K562 (cell line): ENCODE data around the gene CRABP1. TPM values are rescaled to one million over a fixed set of nuclear protein-coding genes. Genes with fewer than 3 reads are reported as not detected.
A peak's percentile ranks its signal among the peaks of the same experiment; 100 is the strongest.

Experiments
- ATAC-seq: fragments of 200-7000 bp; cut with Tn5 transposase; 3 replicates; pipeline ENCODE4 v1.9.1; 2020; ENCODE audit warnings: moderate library complexity
- BruUV-seq: library from RNA; stranded (reverse); fragments of 400-500 nt; replicated peaks from 2 replicates; lab custom pipeline; 2021; lab: Mats Ljungman, UMichigan
- CTCF ChIA-PET: fragments of 300-600 bp; formaldehyde crosslinking; extraction: SDS; loops from one replicate; lab custom pipeline; 2021; ENCODE audit warnings: low intra/inter-chr PET ratio; lab: Yijun Ruan, JAX
- POLR2A ChIA-PET: fragments of 300-600, 350-650 bp; sonication (Branson Sonifier 250); formaldehyde crosslinking; extraction: SDS; loops from one replicate; lab custom pipeline; 2021; ENCODE audit warnings: antibody characterized with exemption, inconsistent platforms; lab: Yijun Ruan, JAX
- DNase-seq, 4 experiments: peaks; one replicate each; pipeline versions ENCODE4 v3.0.0 to v3.0.0-alpha.2; 2011 to 2018; ENCODE audit warnings: low spot score in 3 of 4, mixed read lengths in 3 of 4; ENCODE audit errors: extremely low read depth in 1 of 4
- FAIRE-seq: peaks from 2 replicates; lab custom pipeline; 2011; peaks lifted over from hg19 to GRCh38; lab: Jason Lieb, UNC
- H2AFZ ChIP-seq: 2 replicates; pipeline ENCODE4 v1.6.0; 2011; ENCODE audit warnings: low read depth, low read length, control low read depth, inconsistent platforms
- H3K27ac ChIP-seq: fragments of 200-600 bp; 3 replicates; pipeline ENCODE4 v1.8.0; 2011; ENCODE audit warnings: low read depth, mild to moderate bottlenecking, control low read depth, inconsistent platforms, low read length, moderate library complexity, mixed read lengths; ENCODE audit errors: extremely low read depth
- H3K27me3 ChIP-seq, 2 experiments: fragments of 300-600 bp in 1 of 2; 2 replicates in 1 of 2; 3 replicates in 1 of 2; pipeline versions ENCODE4 v1.6.0 to v1.8.0; 2011; ENCODE audit warnings: inconsistent platforms in 2 of 2, low read length in 2 of 2, mild to moderate bottlenecking in 1 of 2, mixed read lengths in 1 of 2, moderate library complexity in 1 of 2; ENCODE audit not compliant: control insufficient read depth in 2 of 2, insufficient read depth in 2 of 2
- H3K36me3 ChIP-seq: fragments of 300-600 bp; 3 replicates; pipeline ENCODE4 v1.8.0; 2011; ENCODE audit warnings: mild to moderate bottlenecking, low read length, inconsistent platforms; ENCODE audit not compliant: control insufficient read depth, insufficient read depth
- H3K4me1 ChIP-seq, 2 experiments: fragments of 200-600 bp in 1 of 2; replicated peaks in 1 of 2; 2 replicates in 1 of 2; 3 replicates in 1 of 2; pipeline versions ENCODE4 v1.5.1 to v1.8.0; 2011; ENCODE audit warnings: inconsistent platforms in 2 of 2, low read length in 2 of 2, mild to moderate bottlenecking in 1 of 2, mixed read lengths in 1 of 2, moderate library complexity in 1 of 2; ENCODE audit not compliant: control insufficient read depth in 2 of 2, insufficient read depth in 2 of 2
- H3K4me2 ChIP-seq: 2 replicates; pipeline ENCODE4 v1.6.1; 2011; ENCODE audit warnings: low read length, control low read depth, inconsistent platforms, mixed read lengths; ENCODE audit not compliant: insufficient read depth
- H3K4me3 ChIP-seq: fragments of 200-600 bp; sonication (generic), shearing (Covaris generic); 2 replicates; pipeline ENCODE4 v1.5.1; 2016; ENCODE audit warnings: control low read depth, inconsistent platforms
- H3K79me2 ChIP-seq: fragments of 200-600 bp; 3 replicates; pipeline ENCODE4 v1.8.0; 2011; ENCODE audit warnings: low read length, inconsistent platforms; ENCODE audit not compliant: control insufficient read depth, insufficient read depth
- H3K9ac ChIP-seq, 2 experiments: 2 replicates each; pipeline versions ENCODE4 v1.6.0 to v1.6.1; 2011; ENCODE audit warnings: low read depth in 2 of 2, low read length in 2 of 2, control low read depth in 1 of 2, inconsistent platforms in 1 of 2, mild to moderate bottlenecking in 1 of 2, mixed read lengths in 1 of 2; ENCODE audit not compliant: insufficient read depth in 1 of 2
- H3K9me1 ChIP-seq: one replicate; pipeline ENCODE4 v1.6.0; 2011; ENCODE audit warnings: inconsistent platforms, mild to moderate bottlenecking, low read length, moderate library complexity; ENCODE audit not compliant: control insufficient read depth, insufficient read depth
- H3K9me3 ChIP-seq: replicated peaks from 2 replicates; pipeline ENCODE4 v1.5.1; 2011; ENCODE audit warnings: low read depth, low read length, inconsistent platforms; ENCODE audit not compliant: control insufficient read depth, insufficient read depth
- H4K20me1 ChIP-seq: replicated peaks from 2 replicates; pipeline ENCODE4 v1.6.1; 2011; ENCODE audit warnings: low read length, inconsistent platforms, mixed read lengths; ENCODE audit not compliant: control insufficient read depth, insufficient read depth
- AFF1 ChIP-seq, 2 experiments: fragments of 450-650 bp; IDR thresholded peaks; 2 replicates each; pipeline ENCODE4 v1.6.1; 2018; ENCODE audit warnings: mild to moderate bottlenecking in 2 of 2, low read depth in 1 of 2; ENCODE audit not compliant: partially characterized antibody in 2 of 2
- EZH2 ChIP-seq: IDR thresholded peaks from 2 replicates; pipeline ENCODE4 v1.6.1; 2012; ENCODE audit warnings: low read depth, mild to moderate bottlenecking, inconsistent platforms, low read length, borderline replicate concordance
- HIVEP1 ChIP-seq: fragments of 250-450 bp; sonication (Bioruptor Pico); IDR thresholded peaks from 2 replicates; pipeline ENCODE4 v1.4.0; 2020; ENCODE audit warnings: mild to moderate bottlenecking
- IRF2 ChIP-seq: sonication (generic); formaldehyde crosslinking; IDR thresholded peaks from 2 replicates; pipeline ENCODE4 v1.8.1; 2022; ENCODE audit warnings: mild to moderate bottlenecking, missing genetic modification reagents
- L3MBTL2 ChIP-seq: fragments of 450-650 bp; IDR thresholded peaks from 2 replicates; pipeline ENCODE4 v1.6.1; 2016; ENCODE audit warnings: mild to moderate bottlenecking, moderate library complexity
- MLLT1 ChIP-seq, 2 experiments: fragments of 450-650 bp; IDR thresholded peaks; 2 replicates each; pipeline ENCODE4 v1.6.1; 2016
- NKRF ChIP-seq: fragments of 450-650 bp; IDR thresholded peaks from 2 replicates; pipeline ENCODE4 v1.6.1; 2016; ENCODE audit warnings: borderline replicate concordance
- NRF1 ChIP-seq, 2 experiments: fragments of 450-650 bp; IDR thresholded peaks in 1 of 2; conservative IDR thresholded peaks in 1 of 2; 2 replicates each; pipeline ENCODE4 v1.6.1; 2014; ENCODE audit warnings: mild to moderate bottlenecking in 2 of 2
- PKNOX1 ChIP-seq: fragments of 450-650 bp; IDR thresholded peaks from 2 replicates; pipeline ENCODE4 v1.6.1; 2016
- ZNF124 ChIP-seq: sonication (generic); formaldehyde crosslinking; IDR thresholded peaks from 2 replicates; pipeline ENCODE4 v1.8.1; 2022; ENCODE audit warnings: missing genetic modification reagents
- ZNF274 ChIP-seq: IDR thresholded peaks from 2 replicates; pipeline ENCODE4 v1.6.1; 2011; ENCODE audit warnings: low read depth, mild to moderate bottlenecking, low read length, moderate library complexity, borderline replicate concordance
- WGBS: fragments of 100-300 bp; shearing (Covaris generic); methylation state at CpG from one replicate; pipeline ENCODE4 v1.1.6; 2016; ENCODE audit warnings: low coverage, mixed read lengths; ENCODE audit not compliant: insufficient coverage; ENCODE audit errors: missing lambda C conversion rate; 5-methylcytosine and 5-hydroxymethylcytosine counted together
- in situ Hi-C: fragments of 300-500 bp; cut with MboI; formaldehyde crosslinking; loops from 4 replicates; pipeline ENCODE4 v1.15.0; 2018; ENCODE audit warnings: inconsistent platforms, mixed read lengths
- intact Hi-C: fragments of 100-400 bp; cut with micrococcal nuclease; formaldehyde crosslinking; loops from 2 replicates; pipeline ENCODE4 v1.14.2; 2022
- polyA plus RNA-seq, 8 experiments: library from polyadenylated mRNA; depleted of rRNA in 4 of 8; stranded (reverse) in 5 of 8; unstranded in 3 of 8; fragments of >200 nt; fragmentation: Nextera tagmentation in 2 of 8; fragmentation: Illumina TruSeq in 1 of 8; extraction: Ambion mirVana in 2 of 8; extraction: Trizol in 1 of 8; gene quantifications; 2 replicates each; pipeline versions ENCODE4 v1.2.1 to v1.2.3, GENCODE V29; 2011 to 2014; ENCODE audit warnings: inconsistent platforms in 1 of 8, missing spikeins in 1 of 8
- total RNA-seq, 7 experiments: library from RNA; depleted of rRNA in 6 of 7; stranded (reverse); fragments of >200 nt in 6 of 7; fragmentation: Illumina TruSeq in 2 of 7; extraction: Trizol in 2 of 7; gene quantifications; 2 replicates each; pipeline versions ENCODE4 v1.2.1 to v1.2.3, GENCODE V29; 2011 to 2021; ENCODE audit warnings: low replicate concordance in 1 of 7

The CRABP1 gene
- total and polyA plus RNA-seq, 9 of the 15 experiments (the other 6 are each of a cell fraction or from before 2014, with no cell fraction given), result 0.60 TPM; not detected in 8

GRCh38 chr15:78364233-78364632, 24.1 kb downstream of the CRABP1 start:
- Histone ChIP-seq H3K9ac (0 out of 4 replicates have a peak overlapping the region, but pooled peaks of 1 of the 2 experiments have one; percentile 27), H3K27me3 (peaks cover 33 to 66% of the 10 kb centered on the region in 2 experiments), H3K9me1 (no peaks in the 10 kb centered on the region), H3K9me3 (no peaks in the 10 kb centered on the region), H3K4me1 (0 out of 5 replicates have a peak, but pooled peaks cover 0 to 4% of the 10 kb centered on the region in 2 experiments), H3K27ac (no peak overlapping the region), H3K36me3 (no peaks in the 10 kb centered on the region), H3K4me2 (no peak overlapping the region), H3K4me3 (no peak overlapping the region), H4K20me1 (no peaks in the 10 kb centered on the region), H3K79me2 (no peaks in the 10 kb centered on the region), H2AFZ (no peak overlapping the region)
- CTCF ChIA-PET, result no interaction called here
- WGBS, result 4% methylated on average over 7 of the region's 7 CpGs
- TF ChIP-seq HIVEP1 (CRISPR knock-in tag) (no peak), ZNF124 (CRISPR knock-in tag) (no peak), EZH2 (no peak), PKNOX1 (no peak), NRF1 (conservative IDR thresholded peaks at IDR 0.05 in 1 of 2, IDR thresholded peaks at IDR 0.05 in 1 of 2) (no peak), MLLT1 (IDR thresholded peaks at IDR 0.05) (no peak), NKRF (no peak), L3MBTL2 (no peak), AFF1 (IDR thresholded peaks at IDR 0.05; ENCODE audit: low read depth in 1 of 2, partially characterized antibody in 2 of 2) (no peak), ZNF274 (no peak), IRF2 (CRISPR knock-in tag) (no peak)
- POLR2A ChIA-PET, result interaction anchor here (1.0 kb wide), 1 partner anchor 11 kb away, joined by 5 read pairs; no protein-coding TSS in a partner anchor
- in situ Hi-C loops, result no loop called here
- DNase-seq, result no peak
- FAIRE-seq, result no peak
- intact Hi-C loops, result no loop called here
- no peak for ATAC-seq
- BruUV-seq, result no TSS peak
